ENCODE measurements around the gene PRKCH. TPM values are rescaled to one million over a fixed set of nuclear protein-coding genes. Genes with fewer than 3 reads are reported as not detected.

The PRKCH gene
- total and polyA plus RNA-seq, 2 of the 13 experiments (the other 11 are each of a cell fraction or from before 2014, with no cell fraction given) = 0.48 to 1.3 TPM

DNA sequence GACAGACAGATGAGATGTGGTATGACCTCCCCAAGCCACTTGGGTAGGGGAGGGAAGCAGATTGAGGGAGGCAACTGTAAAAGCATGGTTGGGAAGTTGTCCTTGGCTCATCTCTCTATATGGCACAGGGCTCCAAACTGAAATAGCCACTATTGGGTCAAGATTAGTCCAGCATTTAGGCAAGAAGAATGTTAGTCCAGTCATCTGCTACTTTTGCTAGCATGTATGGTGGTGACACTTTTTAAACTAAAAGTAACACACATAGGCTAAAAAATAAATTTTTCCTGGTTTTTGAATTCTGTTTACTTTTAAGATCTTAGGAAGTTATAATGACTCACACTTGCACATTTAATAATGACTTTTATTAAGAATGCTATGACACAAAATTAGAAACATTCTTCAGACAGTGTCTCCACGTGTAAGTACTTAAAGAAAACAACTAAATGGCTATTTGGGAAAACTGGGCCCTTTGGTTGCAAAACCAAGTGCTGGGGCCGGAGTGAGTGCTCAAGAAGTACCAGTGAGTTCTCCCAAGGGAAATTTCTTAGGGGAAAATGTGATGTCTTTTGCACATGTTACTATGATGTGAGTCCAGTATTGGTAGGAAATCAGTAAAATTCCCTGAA, 194.9 kb downstream of the PRKCH start (continued):
- TF ChIP-seq, protein P1, sequence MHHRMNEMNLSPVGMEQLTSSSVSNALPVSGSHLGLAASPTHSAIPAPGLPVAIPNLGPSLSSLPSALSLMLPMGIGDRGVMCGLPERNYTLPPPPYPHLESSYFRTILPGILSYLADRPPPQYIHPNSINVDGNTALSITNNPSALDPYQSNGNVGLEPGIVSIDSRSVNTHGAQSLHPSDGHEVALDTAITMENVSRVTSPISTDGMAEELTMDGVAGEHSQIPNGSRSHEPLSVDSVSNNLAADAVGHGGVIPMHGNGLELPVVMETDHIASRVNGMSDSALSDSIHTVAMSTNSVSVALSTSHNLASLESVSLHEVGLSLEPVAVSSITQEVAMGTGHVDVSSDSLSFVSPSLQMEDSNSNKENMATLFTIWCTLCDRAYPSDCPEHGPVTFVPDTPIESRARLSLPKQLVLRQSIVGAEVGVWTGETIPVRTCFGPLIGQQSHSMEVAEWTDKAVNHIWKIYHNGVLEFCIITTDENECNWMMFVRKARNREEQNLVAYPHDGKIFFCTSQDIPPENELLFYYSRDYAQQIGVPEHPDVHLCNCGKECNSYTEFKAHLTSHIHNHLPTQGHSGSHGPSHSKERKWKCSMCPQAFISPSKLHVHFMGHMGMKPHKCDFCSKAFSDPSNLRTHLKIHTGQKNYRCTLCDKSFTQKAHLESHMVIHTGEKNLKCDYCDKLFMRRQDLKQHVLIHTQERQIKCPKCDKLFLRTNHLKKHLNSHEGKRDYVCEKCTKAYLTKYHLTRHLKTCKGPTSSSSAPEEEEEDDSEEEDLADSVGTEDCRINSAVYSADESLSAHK (CRISPR knock-in tag; IDR thresholded peaks at IDR 0.05; ENCODE audit: borderline replicate concordance) = no peak
- no peak for TF ChIP-seq JUND (CRISPR knock-in tag; IDR thresholded peaks at IDR 0.05)
- no peak for TF ChIP-seq REPIN1 (CRISPR knock-in tag; IDR thresholded peaks at IDR 0.05; ENCODE audit: borderline replicate concordance, low read depth)
- TF ChIP-seq NFATC3 (CRISPR knock-in tag; IDR thresholded peaks at IDR 0.05) = no peak
- no peak for TF ChIP-seq MXD3 (CRISPR knock-in tag; IDR thresholded peaks at IDR 0.05)

GRCh38 chr14:61516964-61517653, 195.7 kb downstream of the PRKCH start:
- H3K4me1 ChIP-seq (ENCODE audit: insufficient read depth, low read length) = peaks cover 54% of the 10 kb centered on the region
- ATAC-seq (0 out of 3 replicates have a peak, but pooled peaks have one; percentile 31), FAIRE-seq (no peak), DNase-seq (ENCODE audit: low spot score) (no peak)
- no peak overlapping the region for H3K27ac ChIP-seq (ENCODE audit: extremely low read length, insufficient read depth, low read length)
- no peaks in the 10 kb centered on the region for H3K36me3 ChIP-seq (replicated peaks in 1 of 2; ENCODE audit: control insufficient read depth in 1 of 2, insufficient read depth in 2 of 2, low read length in 2 of 2)
- H4K20me1 ChIP-seq (ENCODE audit: insufficient read depth, low read length) = no peaks in the 10 kb centered on the region
- no peak overlapping the region for H3K4me3 ChIP-seq (replicated peaks in 1 of 3; ENCODE audit: insufficient read depth in 1 of 3, low read depth in 2 of 3, low read length in 3 of 3)
- ChIA-PET POLR2A (interaction anchor here (1.0 to 1.6 kb wide), 4 partner anchors 20 to 49 kb away, joined by 3 to 5 read pairs (median 4); no protein-coding TSS in a partner anchor), CTCF (ENCODE audit: low intra/inter-chr PET ratio, low total read pairs) (no interaction called here)
- H3K9me3 ChIP-seq (ENCODE audit: low read length) = no peaks in the 10 kb centered on the region
- TF ChIP-seq, protein P2, sequence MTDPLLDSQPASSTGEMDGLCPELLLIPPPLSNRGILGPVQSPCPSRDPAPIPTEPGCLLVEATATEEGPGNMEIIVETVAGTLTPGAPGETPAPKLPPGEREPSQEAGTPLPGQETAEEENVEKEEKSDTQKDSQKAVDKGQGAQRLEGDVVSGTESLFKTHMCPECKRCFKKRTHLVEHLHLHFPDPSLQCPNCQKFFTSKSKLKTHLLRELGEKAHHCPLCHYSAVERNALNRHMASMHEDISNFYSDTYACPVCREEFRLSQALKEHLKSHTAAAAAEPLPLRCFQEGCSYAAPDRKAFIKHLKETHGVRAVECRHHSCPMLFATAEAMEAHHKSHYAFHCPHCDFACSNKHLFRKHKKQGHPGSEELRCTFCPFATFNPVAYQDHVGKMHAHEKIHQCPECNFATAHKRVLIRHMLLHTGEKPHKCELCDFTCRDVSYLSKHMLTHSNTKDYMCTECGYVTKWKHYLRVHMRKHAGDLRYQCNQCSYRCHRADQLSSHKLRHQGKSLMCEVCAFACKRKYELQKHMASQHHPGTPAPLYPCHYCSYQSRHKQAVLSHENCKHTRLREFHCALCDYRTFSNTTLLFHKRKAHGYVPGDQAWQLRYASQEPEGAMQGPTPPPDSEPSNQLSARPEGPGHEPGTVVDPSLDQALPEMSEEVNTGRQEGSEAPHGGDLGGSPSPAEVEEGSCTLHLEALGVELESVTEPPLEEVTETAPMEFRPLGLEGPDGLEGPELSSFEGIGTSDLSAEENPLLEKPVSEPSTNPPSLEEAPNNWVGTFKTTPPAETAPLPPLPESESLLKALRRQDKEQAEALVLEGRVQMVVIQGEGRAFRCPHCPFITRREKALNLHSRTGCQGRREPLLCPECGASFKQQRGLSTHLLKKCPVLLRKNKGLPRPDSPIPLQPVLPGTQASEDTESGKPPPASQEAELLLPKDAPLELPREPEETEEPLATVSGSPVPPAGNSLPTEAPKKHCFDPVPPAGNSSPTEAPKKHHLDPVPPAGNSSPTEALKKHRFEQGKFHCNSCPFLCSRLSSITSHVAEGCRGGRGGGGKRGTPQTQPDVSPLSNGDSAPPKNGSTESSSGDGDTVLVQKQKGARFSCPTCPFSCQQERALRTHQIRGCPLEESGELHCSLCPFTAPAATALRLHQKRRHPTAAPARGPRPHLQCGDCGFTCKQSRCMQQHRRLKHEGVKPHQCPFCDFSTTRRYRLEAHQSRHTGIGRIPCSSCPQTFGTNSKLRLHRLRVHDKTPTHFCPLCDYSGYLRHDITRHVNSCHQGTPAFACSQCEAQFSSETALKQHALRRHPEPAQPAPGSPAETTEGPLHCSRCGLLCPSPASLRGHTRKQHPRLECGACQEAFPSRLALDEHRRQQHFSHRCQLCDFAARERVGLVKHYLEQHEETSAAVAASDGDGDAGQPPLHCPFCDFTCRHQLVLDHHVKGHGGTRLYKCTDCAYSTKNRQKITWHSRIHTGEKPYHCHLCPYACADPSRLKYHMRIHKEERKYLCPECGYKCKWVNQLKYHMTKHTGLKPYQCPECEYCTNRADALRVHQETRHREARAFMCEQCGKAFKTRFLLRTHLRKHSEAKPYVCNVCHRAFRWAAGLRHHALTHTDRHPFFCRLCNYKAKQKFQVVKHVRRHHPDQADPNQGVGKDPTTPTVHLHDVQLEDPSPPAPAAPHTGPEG (CRISPR knock-in tag; IDR thresholded peaks at IDR 0.05) = no peak
- no peak for TF ChIP-seq ZNF510 (CRISPR knock-in tag; IDR thresholded peaks at IDR 0.05; ENCODE audit: low read depth)
- TF ChIP-seq TAF1 (CRISPR knock-in tag; IDR thresholded peaks at IDR 0.05) = 0 out of 2 replicates have a peak, but pooled peaks have one; percentile 11
- 0 out of 2 replicates have a peak, but pooled peaks have one; percentile 2 for TF ChIP-seq ZNF124 (CRISPR knock-in tag; IDR thresholded peaks at IDR 0.05)
- H3K4me2 ChIP-seq (ENCODE audit: low read depth, low read length) = peak overlapping the region; percentile 33; the same call in 1 of the 2 replicates
- no peaks in the 10 kb centered on the region for H3K27me3 ChIP-seq (ENCODE audit: control insufficient read depth in 1 of 2, insufficient read depth in 2 of 2, low read length in 2 of 2)
- H3K9ac ChIP-seq (ENCODE audit: insufficient read depth, low read depth, low read length) = no peak overlapping the region
- no peaks in the 10 kb centered on the region for H3K79me2 ChIP-seq (ENCODE audit: insufficient read depth, low read length)
- no TSS peak for BruUV-seq (replicated peaks)
- intact Hi-C loops (cut with micrococcal nuclease; ENCODE audit: unreplicated experiment) = no loop called here
- in situ Hi-C loops (cut with HindIII; ENCODE audit: extremely low pct_ligation_motif_present, low pct_unique_long_range_greater_than_20kb) = no loop called here
- no peak overlapping the region for H2AFZ ChIP-seq (ENCODE audit: low read length)
- 93% methylated on average over 9 of the region's 9 CpGs for WGBS (ENCODE audit: low lambda C conversion rate)
